K562 (cell line): ENCODE data around the gene UBE2H. TPM values are rescaled to one million over a fixed set of nuclear protein-coding genes. Genes with fewer than 3 reads are reported as not detected.

Experiments used
- ESRRB ChIP-seq: fragments of 250-450 bp; sonication (Bioruptor Pico); IDR thresholded peaks from 2 replicates; pipeline ENCODE4 v1.5.0; 2020; ENCODE audit warnings: mild to moderate bottlenecking, moderate library complexity, borderline replicate concordance
- FOXA3 ChIP-seq, 2 experiments: fragments of 450-650 bp in 1 of 2; sonication (generic) in 1 of 2; formaldehyde crosslinking; IDR thresholded peaks in 1 of 2; conservative IDR thresholded peaks in 1 of 2; 2 replicates each; pipeline versions ENCODE4 v1.4.0 to v1.8.0; 2020 to 2022; ENCODE audit warnings: mild to moderate bottlenecking in 2 of 2, missing genetic modification reagents in 1 of 2
- GABPB2 ChIP-seq: fragments of 250-450 bp; sonication (Bioruptor Pico); conservative IDR thresholded peaks from 2 replicates; pipeline ENCODE4 v1.5.1; 2021; ENCODE audit warnings: mild to moderate bottlenecking
- IFI16 ChIP-seq: fragments of 250-450 bp; sonication (Bioruptor Pico); IDR thresholded peaks from 2 replicates; pipeline ENCODE4 v2.1.2; 2022; ENCODE audit warnings: mild to moderate bottlenecking, inconsistent platforms
- NFRKB ChIP-seq: fragments of 450-650 bp; IDR thresholded peaks from 2 replicates; pipeline ENCODE4 v1.6.1; 2016; ENCODE audit warnings: low read depth
- PHF8 ChIP-seq: fragments of 200-600 bp; sonication (generic); IDR thresholded peaks from 2 replicates; pipeline ENCODE4 v1.6.1; 2012; ENCODE audit warnings: mixed run types, mild to moderate bottlenecking, inconsistent platforms, low read length, moderate library complexity, borderline replicate concordance
- SIN3A ChIP-seq, 2 experiments: fragments of 150-350 bp in 1 of 2; IDR thresholded peaks; 2 replicates each; pipeline ENCODE4 v1.6.1; 2011 to 2016; ENCODE audit warnings: borderline replicate concordance in 2 of 2, low read depth in 2 of 2, low read length in 2 of 2, mild to moderate bottlenecking in 2 of 2, moderate library complexity in 2 of 2; ENCODE audit not compliant: control insufficient read depth in 1 of 2
- TRIM25 ChIP-seq: fragments of 450-650 bp; IDR thresholded peaks from 2 replicates; pipeline ENCODE4 v1.7.0; 2016; ENCODE audit warnings: borderline replicate concordance
- ZNF140 ChIP-seq: fragments of 250-450 bp; sonication (Bioruptor Pico); IDR thresholded peaks from 2 replicates; pipeline ENCODE4 v1.8.0; 2021; ENCODE audit warnings: moderate library complexity, mild to moderate bottlenecking, inconsistent platforms
- ZNF407 ChIP-seq: fragments of 450-650 bp; IDR thresholded peaks from 2 replicates; pipeline ENCODE4 v1.6.1; 2016; ENCODE audit warnings: low read depth
- polyA plus RNA-seq, 8 experiments: library from polyadenylated mRNA; depleted of rRNA in 4 of 8; stranded (reverse) in 5 of 8; unstranded in 3 of 8; fragments of >200 nt; fragmentation: Nextera tagmentation in 2 of 8; fragmentation: Illumina TruSeq in 1 of 8; extraction: Ambion mirVana in 2 of 8; extraction: Trizol in 1 of 8; gene quantifications; 2 replicates each; pipeline versions ENCODE4 v1.2.1 to v1.2.3, GENCODE V29; 2011 to 2014; ENCODE audit warnings: inconsistent platforms in 1 of 8, missing spikeins in 1 of 8
- total RNA-seq, 7 experiments: library from RNA; depleted of rRNA in 6 of 7; stranded (reverse); fragments of >200 nt in 6 of 7; fragmentation: Illumina TruSeq in 2 of 7; extraction: Trizol in 2 of 7; gene quantifications; 2 replicates each; pipeline versions ENCODE4 v1.2.1 to v1.2.3, GENCODE V29; 2011 to 2021; ENCODE audit warnings: low replicate concordance in 1 of 7
- TF ChIP-seq, protein P1 (sequence below): fragments of 250-450 bp; sonication (Bioruptor Pico); IDR thresholded peaks from 2 replicates; pipeline ENCODE4 v1.5.0; 2021; ENCODE audit warnings: mild to moderate bottlenecking, moderate library complexity
- TF ChIP-seq, protein P2 (sequence below): fragments of 250-450 bp; sonication (Bioruptor Pico); IDR thresholded peaks from 2 replicates; pipeline ENCODE4 v1.8.0; 2022; ENCODE audit warnings: inconsistent platforms, mild to moderate bottlenecking, moderate library complexity, borderline replicate concordance

The UBE2H gene
- total and polyA plus RNA-seq, 9 of the 15 experiments (the other 6 are each of a cell fraction or from before 2014, with no cell fraction given): 6.3 to 33.0 (median 13.3) TPM

GRCh38 chr7:129890090-129890489 lies 62.7 kb downstream of the UBE2H start (continued):
- TF ChIP-seq ZNF407 (no peak), IFI16 (CRISPR knock-in tag) (no peak), TRIM25 (no peak), GABPB2 (CRISPR knock-in tag) (peak; percentile 47; the same call in 1 of the 2 replicates), PHF8 (no peak), ZNF140 (peak; percentile 80), FOXA3 (CRISPR knock-in tag; conservative IDR thresholded peaks at IDR 0.05 in 1 of 2, IDR thresholded peaks at IDR 0.05 in 1 of 2) (no peak), SIN3A (IDR thresholded peaks at IDR 0.05; ENCODE audit: borderline replicate concordance in 2 of 2, control insufficient read depth in 1 of 2, low read depth in 2 of 2, low read length in 2 of 2) (no peak), ESRRB (no peak), NFRKB (no peak)
- TF ChIP-seq, protein P1, sequence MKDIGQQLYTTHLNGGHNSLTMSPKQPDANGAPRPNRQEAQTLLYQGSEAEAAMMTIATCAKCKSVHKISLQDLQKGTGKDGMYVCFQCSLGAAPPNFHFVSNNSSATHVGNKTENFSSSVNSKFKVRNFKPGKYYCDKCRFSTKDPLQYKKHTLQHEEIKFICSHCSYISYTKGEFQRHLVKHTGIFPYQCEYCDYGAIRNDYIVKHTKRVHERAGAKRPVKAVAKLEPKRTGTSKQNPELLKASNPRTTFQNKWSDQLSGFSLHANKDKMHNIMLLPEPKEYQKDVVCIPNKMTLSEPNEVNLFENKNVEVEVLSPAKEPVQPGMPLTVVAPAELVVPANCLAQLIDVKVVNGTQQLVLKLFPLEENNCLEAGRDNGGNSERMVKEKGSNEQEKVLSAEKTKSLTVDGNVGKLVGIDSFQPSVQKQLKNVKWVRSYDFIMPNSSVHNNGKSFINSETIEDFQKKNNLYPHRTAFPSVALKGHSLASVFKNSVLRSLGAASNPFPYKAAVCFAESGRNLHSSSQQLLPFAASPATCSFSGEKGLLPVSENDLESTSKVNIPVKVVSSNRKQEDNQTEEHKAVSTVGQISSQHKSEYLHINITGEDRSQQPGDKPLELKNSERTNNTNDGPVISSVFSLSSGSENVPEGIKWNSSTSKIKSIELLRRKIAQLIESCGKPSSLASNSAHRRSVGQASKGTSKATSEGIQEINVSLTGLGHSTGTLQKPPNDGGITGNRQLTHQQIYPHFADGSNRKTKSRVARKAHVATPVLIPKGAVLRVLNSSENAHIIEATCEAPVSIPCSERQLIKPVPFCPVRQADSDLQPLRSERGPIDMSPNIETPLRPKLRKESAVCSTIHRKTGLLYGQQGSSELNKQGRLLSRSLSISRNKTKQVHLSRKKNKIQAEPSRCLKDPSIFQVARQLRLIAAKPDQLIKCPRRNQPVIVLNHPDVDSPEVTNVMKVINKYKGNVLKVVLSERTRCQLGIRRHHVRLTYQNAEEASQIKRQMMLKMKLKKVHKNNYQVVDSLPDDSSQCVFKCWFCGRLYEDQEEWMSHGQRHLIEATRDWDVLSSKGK (CRISPR knock-in tag): 0 out of 2 replicates have a peak, but pooled peaks have one; percentile 56
- TF ChIP-seq, protein P2, sequence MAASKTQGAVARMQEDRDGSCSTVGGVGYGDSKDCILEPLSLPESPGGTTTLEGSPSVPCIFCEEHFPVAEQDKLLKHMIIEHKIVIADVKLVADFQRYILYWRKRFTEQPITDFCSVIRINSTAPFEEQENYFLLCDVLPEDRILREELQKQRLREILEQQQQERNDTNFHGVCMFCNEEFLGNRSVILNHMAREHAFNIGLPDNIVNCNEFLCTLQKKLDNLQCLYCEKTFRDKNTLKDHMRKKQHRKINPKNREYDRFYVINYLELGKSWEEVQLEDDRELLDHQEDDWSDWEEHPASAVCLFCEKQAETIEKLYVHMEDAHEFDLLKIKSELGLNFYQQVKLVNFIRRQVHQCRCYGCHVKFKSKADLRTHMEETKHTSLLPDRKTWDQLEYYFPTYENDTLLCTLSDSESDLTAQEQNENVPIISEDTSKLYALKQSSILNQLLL (CRISPR knock-in tag): peak; percentile 97
